ENCODE data around the gene UCK2. TPM values are rescaled to one million over a fixed set of nuclear protein-coding genes. Genes with fewer than 3 reads are reported as not detected.

Gene UCK2
- total RNA-seq, 6 experiments from 2014 or later = 42.5 to 60.0 (median 52.1) TPM

GRCh38 chr1:165853528-165854075, 26.2 kb downstream of the UCK2 start:
- Mint-ChIP-seq H3K36me3 (ENCODE audit: low read depth) (peaks cover 8% of the 10 kb centered on the region; the same call in 1 of the 2 replicates), H3K4me1 (ENCODE audit: low read depth) (peaks cover 91% of the 10 kb centered on the region), H3K9me3 (no peaks in the 10 kb centered on the region), H3K4me3 (peak overlapping the region; percentile 67), H3K27ac (peak overlapping the region; percentile 93), H3K27me3 (ENCODE audit: insufficient read depth) (no peaks in the 10 kb centered on the region; the same call in 1 of the 2 replicates)
- no peak for DNase-seq
- TF ChIP-seq, protein P1, sequence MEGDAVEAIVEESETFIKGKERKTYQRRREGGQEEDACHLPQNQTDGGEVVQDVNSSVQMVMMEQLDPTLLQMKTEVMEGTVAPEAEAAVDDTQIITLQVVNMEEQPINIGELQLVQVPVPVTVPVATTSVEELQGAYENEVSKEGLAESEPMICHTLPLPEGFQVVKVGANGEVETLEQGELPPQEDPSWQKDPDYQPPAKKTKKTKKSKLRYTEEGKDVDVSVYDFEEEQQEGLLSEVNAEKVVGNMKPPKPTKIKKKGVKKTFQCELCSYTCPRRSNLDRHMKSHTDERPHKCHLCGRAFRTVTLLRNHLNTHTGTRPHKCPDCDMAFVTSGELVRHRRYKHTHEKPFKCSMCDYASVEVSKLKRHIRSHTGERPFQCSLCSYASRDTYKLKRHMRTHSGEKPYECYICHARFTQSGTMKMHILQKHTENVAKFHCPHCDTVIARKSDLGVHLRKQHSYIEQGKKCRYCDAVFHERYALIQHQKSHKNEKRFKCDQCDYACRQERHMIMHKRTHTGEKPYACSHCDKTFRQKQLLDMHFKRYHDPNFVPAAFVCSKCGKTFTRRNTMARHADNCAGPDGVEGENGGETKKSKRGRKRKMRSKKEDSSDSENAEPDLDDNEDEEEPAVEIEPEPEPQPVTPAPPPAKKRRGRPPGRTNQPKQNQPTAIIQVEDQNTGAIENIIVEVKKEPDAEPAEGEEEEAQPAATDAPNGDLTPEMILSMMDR (IDR thresholded peaks at IDR 0.05) = no peak

GRCh38 chr1:165854101-165854845, 26.9 kb downstream of the UCK2 start:
- no peaks in the 10 kb centered on the region; the same call in 1 of the 2 replicates for H3K27me3 Mint-ChIP-seq (ENCODE audit: insufficient read depth)
- TF ChIP-seq, protein P1 (IDR thresholded peaks at IDR 0.05) = no peak
- H3K27ac Mint-ChIP-seq = peak overlapping the region; percentile 93
- H3K4me3 Mint-ChIP-seq = peak overlapping the region; percentile 67
- peaks cover 91% of the 10 kb centered on the region for H3K4me1 Mint-ChIP-seq (ENCODE audit: low read depth)
- peaks cover under 1% of the 10 kb centered on the region; the same call in 1 of the 2 replicates for H3K36me3 Mint-ChIP-seq (ENCODE audit: low read depth)
- H3K9me3 Mint-ChIP-seq = no peaks in the 10 kb centered on the region
- peak; percentile 83 for DNase-seq

DNA sequence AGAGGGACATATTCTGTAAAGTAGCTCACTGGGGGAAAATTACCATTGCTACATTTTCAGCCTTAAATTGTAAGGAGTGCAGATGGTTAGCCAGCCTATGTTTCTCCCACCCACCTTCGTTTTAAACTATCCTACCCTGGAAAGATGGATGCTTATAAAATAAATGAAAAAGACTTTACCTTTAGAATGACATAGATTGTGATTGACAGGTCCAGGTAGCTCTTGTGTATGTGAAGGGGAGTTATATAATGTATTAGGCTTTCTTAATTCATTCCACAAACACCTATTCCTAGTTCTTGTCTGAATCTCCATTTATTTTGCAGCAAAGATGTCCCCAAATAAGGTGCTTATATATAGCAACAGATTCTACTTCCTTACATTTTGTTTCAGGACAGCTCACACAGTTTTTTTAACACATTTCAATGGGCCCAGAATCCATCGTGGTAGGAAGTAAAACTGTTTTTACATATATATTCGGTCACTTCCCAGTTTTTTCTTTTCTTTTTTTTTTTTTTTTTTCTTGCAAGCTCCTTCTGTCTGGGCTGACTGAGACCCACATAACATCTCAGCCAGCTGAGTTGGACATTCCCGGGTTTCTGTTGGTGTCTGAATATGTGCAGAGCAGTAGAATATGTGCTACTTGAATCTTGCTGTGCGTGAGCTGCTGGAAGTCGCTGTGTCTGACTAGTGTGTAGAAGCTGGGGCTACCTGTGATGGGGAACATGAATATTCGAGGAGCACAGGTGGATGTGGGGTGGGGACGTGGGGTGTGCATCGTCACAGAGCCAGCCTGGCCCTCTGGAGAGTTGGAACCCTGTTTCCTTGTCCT, 27.8 kb downstream of the UCK2 start:
- H3K4me1 Mint-ChIP-seq (ENCODE audit: low read depth) = peaks cover 95% of the 10 kb centered on the region

DNA sequence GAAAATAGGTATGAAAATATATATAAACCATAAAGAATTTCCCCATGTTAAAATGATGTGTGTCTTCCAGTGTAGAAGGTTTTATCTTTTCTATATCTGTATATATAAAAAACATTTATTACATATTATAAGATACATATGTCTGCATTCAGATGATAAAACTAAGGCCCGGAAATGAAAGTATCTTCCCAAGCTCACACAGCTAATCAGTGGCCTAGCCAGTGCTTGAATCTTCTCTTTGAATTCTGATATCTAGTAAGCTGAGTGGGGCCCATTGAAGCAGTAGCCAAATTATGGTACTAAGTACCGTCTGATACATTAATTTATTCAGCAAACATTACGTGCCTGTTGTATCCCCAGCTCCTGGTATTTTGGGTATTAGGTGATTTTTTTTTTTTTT, 28.6 kb downstream of the UCK2 start:
- peaks cover 94% of the 10 kb centered on the region for H3K4me1 Mint-ChIP-seq (ENCODE audit: low read depth)

More for the DNA sequence above, 27.8 kb downstream of the UCK2 start:
- Mint-ChIP-seq H3K27me3 (ENCODE audit: insufficient read depth) (no peaks in the 10 kb centered on the region; the same call in 1 of the 2 replicates), H3K4me3 (no peak overlapping the region), H3K27ac (peak overlapping the region; percentile 58), H3K9me3 (no peaks in the 10 kb centered on the region), H3K36me3 (ENCODE audit: low read depth) (no peaks in the 10 kb centered on the region)
- no peak for DNase-seq
- TF ChIP-seq, protein P1 (IDR thresholded peaks at IDR 0.05) = no peak

GRCh38 chr1:165856606-165857005, 29.2 kb downstream of the UCK2 start:
- H3K36me3 Mint-ChIP-seq (ENCODE audit: low read depth) = no peaks in the 10 kb centered on the region
- H3K4me1 Mint-ChIP-seq (ENCODE audit: low read depth) = peaks cover 88% of the 10 kb centered on the region
- no peak overlapping the region for H3K4me3 Mint-ChIP-seq
- TF ChIP-seq, protein P1 (IDR thresholded peaks at IDR 0.05) = no peak
- H3K27me3 Mint-ChIP-seq (ENCODE audit: insufficient read depth) = no peaks in the 10 kb centered on the region
- no peak for DNase-seq
- peak overlapping the region; percentile 38 for H3K27ac Mint-ChIP-seq
- H3K9me3 Mint-ChIP-seq = no peaks in the 10 kb centered on the region

More for the DNA sequence above, 28.6 kb downstream of the UCK2 start:
- no peak for DNase-seq
- TF ChIP-seq, protein P1 (IDR thresholded peaks at IDR 0.05) = no peak
- no peaks in the 10 kb centered on the region for H3K36me3 Mint-ChIP-seq (ENCODE audit: low read depth)
- no peaks in the 10 kb centered on the region for H3K9me3 Mint-ChIP-seq
- H3K27me3 Mint-ChIP-seq (ENCODE audit: insufficient read depth) = no peaks in the 10 kb centered on the region; the same call in 1 of the 2 replicates
- no peak overlapping the region for H3K4me3 Mint-ChIP-seq
- H3K27ac Mint-ChIP-seq = peak overlapping the region; percentile 50; the same call in 1 of the 2 replicates

Data from HFFc6 (cell line).